ENCODE data around the gene KARS1.

The KARS1 gene

GRCh38 chr16:75647112-75647491, 363 bp downstream of the KARS1 start:
- peak overlapping the region; percentile 77 for H3K27ac ChIP-seq
- peaks cover 14% of the 10 kb centered on the region; the same call in 1 of the 2 replicates for H4K20me1 ChIP-seq (ENCODE audit: insufficient read depth)
- peak overlapping the region; percentile 63 for H3K4me2 ChIP-seq
- H3K79me2 ChIP-seq (ENCODE audit: insufficient read depth, low read depth): peaks cover 94% of the 10 kb centered on the region
- peaks cover 47% of the 10 kb centered on the region for H3K4me1 ChIP-seq (ENCODE audit: low read depth, poor library complexity, severe bottlenecking)
- H2AFZ ChIP-seq (ENCODE audit: low read depth): peak overlapping the region; percentile 48
- TF ChIP-seq CTCF (conservative IDR thresholded peaks at IDR 0.05; ENCODE audit: low read depth, low read length): no peak
- H3K4me3 ChIP-seq (IDR thresholded peaks at IDR 0.05; ENCODE audit: insufficient read depth, low read depth, low read length): no peak overlapping the region
- peak overlapping the region; percentile 91 for H3K9ac ChIP-seq
- peaks cover 3% of the 10 kb centered on the region; the same call in 1 of the 2 replicates for H3K36me3 ChIP-seq (ENCODE audit: insufficient read depth)
- H3K27me3 ChIP-seq (ENCODE audit: insufficient read depth, low read depth): no peaks in the 10 kb centered on the region

DNA sequence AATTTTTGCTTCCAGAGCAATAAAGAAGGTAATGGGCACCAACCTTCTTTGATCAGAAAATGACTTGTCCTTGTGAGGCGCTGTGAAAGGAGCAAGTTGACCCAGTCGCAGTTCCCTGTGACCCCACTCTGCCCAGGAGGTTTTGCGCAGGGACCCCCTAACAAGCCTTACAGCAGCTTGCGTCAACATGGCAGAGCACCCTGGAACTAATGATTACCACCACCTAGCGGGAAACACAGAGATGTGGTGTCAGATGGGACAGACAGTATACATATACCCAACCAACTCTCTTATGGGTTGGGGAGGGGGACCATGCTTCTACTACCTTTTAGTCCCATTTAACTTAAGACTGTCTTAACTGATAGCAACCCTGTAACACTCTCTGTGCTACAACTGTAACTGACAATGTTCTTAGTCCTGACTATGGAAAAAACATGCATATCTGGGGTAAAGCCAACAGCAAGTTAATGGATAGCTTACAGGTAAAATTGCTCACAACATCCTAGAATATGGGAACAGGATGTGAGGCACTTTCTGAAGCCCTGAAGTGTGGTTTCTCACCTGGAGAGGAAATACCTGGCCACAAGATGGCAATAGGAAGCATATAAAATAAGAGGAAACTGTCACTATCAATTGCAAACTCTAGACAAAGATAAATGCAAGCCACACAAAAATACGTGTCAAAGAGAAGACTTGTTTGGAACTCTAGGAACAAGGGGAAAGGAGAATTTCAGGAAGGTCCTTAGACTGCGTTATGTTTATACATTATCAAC, 3.0 kb downstream of the KARS1 start:
- TF ChIP-seq CTCF (conservative IDR thresholded peaks at IDR 0.05; ENCODE audit: low read depth, low read length): no peak
- H2AFZ ChIP-seq (ENCODE audit: low read depth): no peak overlapping the region
- peaks cover 21% of the 10 kb centered on the region for H3K4me1 ChIP-seq (ENCODE audit: low read depth, poor library complexity, severe bottlenecking)
- no peak overlapping the region for H3K4me2 ChIP-seq
- peaks cover 73% of the 10 kb centered on the region for H3K79me2 ChIP-seq (ENCODE audit: insufficient read depth, low read depth)
- no peak overlapping the region for H3K9ac ChIP-seq
- no peaks in the 10 kb centered on the region for H3K27me3 ChIP-seq (ENCODE audit: insufficient read depth, low read depth)
- no peak overlapping the region for H3K27ac ChIP-seq
- no peak overlapping the region for H3K4me3 ChIP-seq (IDR thresholded peaks at IDR 0.05; ENCODE audit: insufficient read depth, low read depth, low read length)
- H3K36me3 ChIP-seq (ENCODE audit: insufficient read depth): peaks cover 3% of the 10 kb centered on the region; the same call in 1 of the 2 replicates
- H4K20me1 ChIP-seq (ENCODE audit: insufficient read depth): peaks cover 6% of the 10 kb centered on the region; the same call in 1 of the 2 replicates

DNA sequence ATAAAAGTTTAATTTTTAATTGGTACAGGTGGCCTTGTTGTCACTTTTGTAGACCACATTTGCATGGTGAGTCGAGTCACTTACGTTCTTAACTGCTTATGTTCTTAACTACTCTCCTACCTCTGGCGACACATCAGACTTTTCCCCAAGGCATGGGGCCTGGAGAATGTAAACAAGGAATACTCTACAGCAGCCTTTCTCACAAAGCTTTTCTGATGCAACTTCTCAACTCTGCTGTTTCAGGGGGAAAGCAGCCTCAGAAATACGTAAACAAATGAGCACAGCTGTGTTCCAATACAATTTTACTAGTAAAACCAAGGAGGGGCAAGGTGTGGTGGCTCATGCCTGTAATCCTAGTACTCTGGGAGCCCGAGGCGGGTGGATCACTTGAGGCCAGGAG, 6.9 kb downstream of the KARS1 start:
- Histone ChIP-seq H3K4me1 (ENCODE audit: low read depth, poor library complexity, severe bottlenecking) (peaks cover 12% of the 10 kb centered on the region), H3K79me2 (ENCODE audit: insufficient read depth, low read depth) (peaks cover 40% of the 10 kb centered on the region), H3K9ac (no peak overlapping the region), H4K20me1 (ENCODE audit: insufficient read depth) (0 out of 2 replicates have a peak, but pooled peaks cover 6% of the 10 kb centered on the region), H3K27me3 (ENCODE audit: insufficient read depth, low read depth) (no peaks in the 10 kb centered on the region), H3K4me2 (no peak overlapping the region), H3K27ac (no peak overlapping the region), H2AFZ (ENCODE audit: low read depth) (no peak overlapping the region), H3K4me3 (IDR thresholded peaks at IDR 0.05; ENCODE audit: insufficient read depth, low read depth, low read length) (no peak overlapping the region), H3K36me3 (ENCODE audit: insufficient read depth) (peaks cover 15% of the 10 kb centered on the region)
- no peak for TF ChIP-seq CTCF (conservative IDR thresholded peaks at IDR 0.05; ENCODE audit: low read depth, low read length)

DNA sequence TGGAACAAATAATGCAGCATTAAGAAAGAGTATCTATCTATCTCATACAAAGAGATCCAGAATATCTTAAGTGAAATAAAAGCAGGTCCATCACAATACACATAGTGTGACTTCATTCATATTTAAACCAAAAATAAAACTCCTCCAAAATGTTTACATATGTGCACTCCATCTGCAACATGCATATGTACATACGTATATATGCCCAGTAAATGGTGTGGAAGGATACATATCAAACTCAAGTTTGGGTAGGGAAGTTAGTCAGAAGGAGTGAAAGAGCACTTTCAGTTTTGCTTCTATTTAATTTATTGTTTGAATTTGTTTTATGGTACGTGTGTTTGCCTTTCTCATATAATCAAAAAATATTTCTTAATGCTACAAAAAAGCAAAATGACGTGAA, 12.4 kb downstream of the KARS1 start:
- no peak overlapping the region for H3K4me2 ChIP-seq
- no peaks in the 10 kb centered on the region for H3K27me3 ChIP-seq (ENCODE audit: insufficient read depth, low read depth)
- H2AFZ ChIP-seq (ENCODE audit: low read depth): no peak overlapping the region
- H3K79me2 ChIP-seq (ENCODE audit: insufficient read depth, low read depth): peaks cover 5% of the 10 kb centered on the region; the same call in 1 of the 2 replicates
- no peak overlapping the region for H3K9ac ChIP-seq
- H4K20me1 ChIP-seq (ENCODE audit: insufficient read depth): no peaks in the 10 kb centered on the region
- H3K4me1 ChIP-seq (ENCODE audit: low read depth, poor library complexity, severe bottlenecking): no peaks in the 10 kb centered on the region
- no peak overlapping the region for H3K27ac ChIP-seq
- no peak for TF ChIP-seq CTCF (conservative IDR thresholded peaks at IDR 0.05; ENCODE audit: low read depth, low read length)
- H3K4me3 ChIP-seq (IDR thresholded peaks at IDR 0.05; ENCODE audit: insufficient read depth, low read depth, low read length): no peak overlapping the region
- H3K36me3 ChIP-seq (ENCODE audit: insufficient read depth): peaks cover 31% of the 10 kb centered on the region

Data from KMS-11 (cell line).